Hepatocyte (in vitro differentiated cells): ENCODE results near the gene JMJD7.

Experiments
- EZH2phosphoT487 ChIP-seq: fragments of 200-600 bp; sonication (generic); IDR thresholded peaks from one replicate; pipeline ENCODE4 v1.6.1; 2018; ENCODE audit warnings: antibody characterized with exemption, mild to moderate bottlenecking, low read depth, moderate library complexity; ENCODE audit not compliant: unreplicated experiment, severe bottlenecking
- TF ChIP-seq, protein P1 (sequence below): fragments of 200-600 bp; sonication (generic); IDR thresholded peaks from 2 replicates; pipeline ENCODE4 v1.5.1; 2016; ENCODE audit warnings: antibody characterized with exemption, mild to moderate bottlenecking; ENCODE audit not compliant: poor library complexity

DNA sequence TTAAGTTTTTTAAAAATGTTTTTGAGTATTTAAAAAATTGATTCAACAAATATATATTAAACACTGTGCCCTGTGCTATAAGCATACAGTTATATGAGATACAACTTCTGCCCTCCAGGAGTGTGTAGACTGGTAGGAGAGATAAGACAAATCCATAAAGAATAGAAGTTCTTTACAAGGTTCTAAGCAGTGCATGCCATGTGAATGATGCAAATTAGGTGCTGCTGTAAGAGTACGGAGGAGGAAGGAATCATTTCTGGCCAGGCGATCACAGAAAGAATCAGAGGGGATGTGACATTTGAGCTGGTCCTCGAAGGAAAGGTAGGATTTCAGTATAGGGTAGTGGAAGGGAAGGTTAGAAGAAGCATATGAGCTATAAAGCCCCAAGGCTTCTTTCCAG is 39.6 kb upstream of the JMJD7 start:
- TF ChIP-seq, protein P1, sequence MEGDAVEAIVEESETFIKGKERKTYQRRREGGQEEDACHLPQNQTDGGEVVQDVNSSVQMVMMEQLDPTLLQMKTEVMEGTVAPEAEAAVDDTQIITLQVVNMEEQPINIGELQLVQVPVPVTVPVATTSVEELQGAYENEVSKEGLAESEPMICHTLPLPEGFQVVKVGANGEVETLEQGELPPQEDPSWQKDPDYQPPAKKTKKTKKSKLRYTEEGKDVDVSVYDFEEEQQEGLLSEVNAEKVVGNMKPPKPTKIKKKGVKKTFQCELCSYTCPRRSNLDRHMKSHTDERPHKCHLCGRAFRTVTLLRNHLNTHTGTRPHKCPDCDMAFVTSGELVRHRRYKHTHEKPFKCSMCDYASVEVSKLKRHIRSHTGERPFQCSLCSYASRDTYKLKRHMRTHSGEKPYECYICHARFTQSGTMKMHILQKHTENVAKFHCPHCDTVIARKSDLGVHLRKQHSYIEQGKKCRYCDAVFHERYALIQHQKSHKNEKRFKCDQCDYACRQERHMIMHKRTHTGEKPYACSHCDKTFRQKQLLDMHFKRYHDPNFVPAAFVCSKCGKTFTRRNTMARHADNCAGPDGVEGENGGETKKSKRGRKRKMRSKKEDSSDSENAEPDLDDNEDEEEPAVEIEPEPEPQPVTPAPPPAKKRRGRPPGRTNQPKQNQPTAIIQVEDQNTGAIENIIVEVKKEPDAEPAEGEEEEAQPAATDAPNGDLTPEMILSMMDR, result no peak
- no peak for TF ChIP-seq EZH2phosphoT487
